ENCODE results near the gene ZNF579. TPM values are rescaled to one million over a fixed set of nuclear protein-coding genes. Genes with fewer than 3 reads are reported as not detected.

ZNF579 gene
- polyA plus RNA-seq, 1 donor from 2014 or later = 7.4 TPM

- Histone ChIP-seq H3K27me3 (ENCODE audit: insufficient read depth, low read depth, low read length) (no peaks in the 10 kb centered on the region), H3K79me2 (replicated peaks; ENCODE audit: insufficient read depth, low read length) (no peaks in the 10 kb centered on the region), H4K20me1 (ENCODE audit: insufficient read depth) (no peaks in the 10 kb centered on the region), H3K4me2 (ENCODE audit: low read length) (no peak overlapping the region), H3K9me2 (ENCODE audit: insufficient read depth, low read length) (no peaks in the 10 kb centered on the region), H3K4me3 (ENCODE audit: low read length) (no peak overlapping the region), H3K9ac (ENCODE audit: low read length) (no peak overlapping the region), H3K36me3 (ENCODE audit: insufficient read depth, low read length) (no peaks in the 10 kb centered on the region), H3K9me3 (ENCODE audit: low read length) (no peaks in the 10 kb centered on the region), H2AFZ (ENCODE audit: low read depth, low read length) (no peak overlapping the region), H3K27ac (ENCODE audit: low read length) (no peak overlapping the region), H3F3A (ENCODE audit: insufficient read depth, low read length, poor library complexity, severe bottlenecking) (no peaks in the 10 kb centered on the region)
- no peak for TF ChIP-seq EP300 (conservative IDR thresholded peaks at IDR 0.05; ENCODE audit: poor library complexity, severe bottlenecking)
- no peak for TF ChIP-seq REST (IDR thresholded peaks at IDR 0.05; ENCODE audit: borderline replicate concordance)
- no peak for TF ChIP-seq MXI1 (conservative IDR thresholded peaks at IDR 0.05; ENCODE audit: poor library complexity, severe bottlenecking)
Measured at GRCh38 chr19:55559684-55560083, 21.0 kb downstream of the ZNF579 start.

- no peaks in the 10 kb centered on the region for H3K27me3 ChIP-seq (ENCODE audit: insufficient read depth, low read depth, low read length)
- H3K36me3 ChIP-seq (ENCODE audit: insufficient read depth, low read length) = no peaks in the 10 kb centered on the region
- no peaks in the 10 kb centered on the region for H3K9me3 ChIP-seq (ENCODE audit: low read length)
- TF ChIP-seq MXI1 (conservative IDR thresholded peaks at IDR 0.05; ENCODE audit: poor library complexity, severe bottlenecking) (no peak), POLR2AphosphoS5 (IDR thresholded peaks at IDR 0.05) (no peak), EZH2 (IDR thresholded peaks at IDR 0.05; ENCODE audit: borderline replicate concordance, insufficient read depth, low read length, poor library complexity, severe bottlenecking) (no peak)
- H3K4me2 ChIP-seq (ENCODE audit: low read length) = no peak overlapping the region
- no peak overlapping the region for H3K27ac ChIP-seq (ENCODE audit: low read length)
- no peaks in the 10 kb centered on the region for H3F3A ChIP-seq (ENCODE audit: insufficient read depth, low read length, poor library complexity, severe bottlenecking)
- no peak overlapping the region for H3K9ac ChIP-seq (ENCODE audit: low read length)
- H4K20me1 ChIP-seq (ENCODE audit: insufficient read depth) = no peaks in the 10 kb centered on the region
- no peak overlapping the region for H2AFZ ChIP-seq (ENCODE audit: low read depth, low read length)
- no peaks in the 10 kb centered on the region for H3K9me2 ChIP-seq (ENCODE audit: insufficient read depth, low read length)
- no peaks in the 10 kb centered on the region for H3K79me2 ChIP-seq (replicated peaks; ENCODE audit: insufficient read depth, low read length)
- no peak overlapping the region for H3K4me3 ChIP-seq (ENCODE audit: low read length)
Measured at GRCh38 chr19:55554741-55555152, 25.9 kb downstream of the ZNF579 start.

- no peaks in the 10 kb centered on the region for H3K27me3 ChIP-seq (ENCODE audit: insufficient read depth, low read depth, low read length)
- TF ChIP-seq REST (IDR thresholded peaks at IDR 0.05; ENCODE audit: borderline replicate concordance) (no peak), MXI1 (conservative IDR thresholded peaks at IDR 0.05; ENCODE audit: poor library complexity, severe bottlenecking) (no peak), EP300 (conservative IDR thresholded peaks at IDR 0.05; ENCODE audit: poor library complexity, severe bottlenecking) (no peak), POLR2AphosphoS5 (IDR thresholded peaks at IDR 0.05) (no peak), CTCF (IDR thresholded peaks at IDR 0.05; ENCODE audit: poor library complexity, severe bottlenecking) (no peak)
- no peaks in the 10 kb centered on the region for H3K36me3 ChIP-seq (ENCODE audit: insufficient read depth, low read length)
- H4K20me1 ChIP-seq (ENCODE audit: insufficient read depth) = no peaks in the 10 kb centered on the region
- no peak overlapping the region for H3K27ac ChIP-seq (ENCODE audit: low read length)
- H3K9ac ChIP-seq (ENCODE audit: low read length) = no peak overlapping the region
- no peaks in the 10 kb centered on the region for H3K9me3 ChIP-seq (ENCODE audit: low read length)
- no peak overlapping the region for H3K4me2 ChIP-seq (ENCODE audit: low read length)
- no peaks in the 10 kb centered on the region for H3F3A ChIP-seq (ENCODE audit: insufficient read depth, low read length, poor library complexity, severe bottlenecking)
- no peaks in the 10 kb centered on the region for H3K9me2 ChIP-seq (ENCODE audit: insufficient read depth, low read length)
- no peak overlapping the region for H2AFZ ChIP-seq (ENCODE audit: low read depth, low read length)
- no peak overlapping the region for H3K4me3 ChIP-seq (ENCODE audit: low read length)
- H3K79me2 ChIP-seq (replicated peaks; ENCODE audit: insufficient read depth, low read length) = no peaks in the 10 kb centered on the region
Measured at GRCh38 chr19:55554302-55554701, 26.3 kb downstream of the ZNF579 start.

Measured in neural cell (in vitro differentiated cells).